H9 (cell line): Measurements from ENCODE around the gene GRIP1. TPM values are rescaled to one million over a fixed set of nuclear protein-coding genes. Genes with fewer than 3 reads are reported as not detected.

Source experiments
- DNase-seq: peaks from one replicate; pipeline ENCODE4 v3.0.0-alpha.2; 2017
- H2AFZ ChIP-seq: one replicate; pipeline ENCODE4 v1.6.1; 2013; ENCODE audit warnings: mild to moderate bottlenecking, low read length, control low read depth, moderate library complexity
- H2AK5ac ChIP-seq: 2 replicates; pipeline ENCODE4 v1.6.1; 2013; ENCODE audit warnings: low read length, control low read depth, mixed read lengths; ENCODE audit not compliant: insufficient read length
- H2BK120ac ChIP-seq: one replicate; pipeline ENCODE4 v1.6.1; 2013; ENCODE audit warnings: low read depth, mild to moderate bottlenecking, low read length, control low read depth, inconsistent platforms; ENCODE audit not compliant: poor library complexity, severe bottlenecking
- H2BK12ac ChIP-seq: 2 replicates; pipeline ENCODE4 v1.6.1; 2013; ENCODE audit warnings: low read length, control low read depth, mixed read lengths, low read depth; ENCODE audit not compliant: insufficient read length
- H2BK15ac ChIP-seq: 2 replicates; pipeline ENCODE4 v1.6.1; 2013; ENCODE audit warnings: low read depth, low read length, control low read depth
- H2BK20ac ChIP-seq: one replicate; pipeline ENCODE4 v1.6.1; 2013; ENCODE audit warnings: low read depth, mild to moderate bottlenecking, low read length, control low read depth, inconsistent platforms; ENCODE audit not compliant: poor library complexity, severe bottlenecking
- H2BK5ac ChIP-seq: 2 replicates; pipeline ENCODE4 v1.6.1; 2013; ENCODE audit warnings: low read length, control low read depth, mixed read lengths; ENCODE audit not compliant: insufficient read length
- H3K14ac ChIP-seq: 2 replicates; pipeline ENCODE4 v1.6.1; 2013; ENCODE audit warnings: low read length, control low read depth; ENCODE audit not compliant: insufficient read depth
- H3K18ac ChIP-seq: 2 replicates; pipeline ENCODE4 v1.6.1; 2013; ENCODE audit warnings: low read depth, mild to moderate bottlenecking, mixed read lengths, low read length, control low read depth; ENCODE audit not compliant: insufficient read length
- H3K23ac ChIP-seq: 2 replicates; pipeline ENCODE4 v1.6.1; 2013; ENCODE audit warnings: low read length, control low read depth, mixed read lengths, low read depth; ENCODE audit not compliant: insufficient read length
- H3K23me2 ChIP-seq: 2 replicates; pipeline ENCODE4 v1.6.1; 2013; ENCODE audit warnings: low read depth, mild to moderate bottlenecking, mixed read lengths, low read length, control low read depth; ENCODE audit not compliant: insufficient read length, poor library complexity, severe bottlenecking
- H3K27ac ChIP-seq: 2 replicates; pipeline ENCODE4 v1.5.1; 2013; ENCODE audit warnings: low read length, control low read depth, mixed read lengths, low read depth; ENCODE audit not compliant: insufficient read length
- H3K27me3 ChIP-seq: 2 replicates; pipeline ENCODE4 v1.6.1; 2013; ENCODE audit warnings: low read length, control low read depth, inconsistent platforms; ENCODE audit not compliant: insufficient read depth
- H3K4ac ChIP-seq: 2 replicates; pipeline ENCODE4 v1.6.1; 2013; ENCODE audit warnings: low read depth, mild to moderate bottlenecking, control low read depth, inconsistent platforms, low read length, moderate library complexity
- H3K4me1 ChIP-seq: 2 replicates; pipeline ENCODE4 v1.6.1; 2013; ENCODE audit warnings: low read length, control low read depth, inconsistent platforms; ENCODE audit not compliant: insufficient read depth
- H3K4me2 ChIP-seq: 2 replicates; pipeline ENCODE4 v1.6.1; 2013; ENCODE audit warnings: low read length, control low read depth, mixed read lengths; ENCODE audit not compliant: insufficient read length, insufficient read depth
- H3K56ac ChIP-seq: 2 replicates; pipeline ENCODE4 v1.6.1; 2013; ENCODE audit warnings: low read depth, mild to moderate bottlenecking, mixed read lengths, low read length, control low read depth; ENCODE audit not compliant: insufficient read length
- H3K79me1 ChIP-seq: 2 replicates; pipeline ENCODE4 v1.6.1; 2013; ENCODE audit warnings: low read depth, mild to moderate bottlenecking, moderate library complexity, low read length, control low read depth, inconsistent platforms; ENCODE audit not compliant: insufficient read depth, poor library complexity, severe bottlenecking
- H3K79me2 ChIP-seq: 2 replicates; pipeline ENCODE4 v1.6.1; 2013; ENCODE audit warnings: low read length, control low read depth, inconsistent platforms; ENCODE audit not compliant: insufficient read depth
- H3K9ac ChIP-seq: 2 replicates; pipeline ENCODE4 v1.6.1; 2013; ENCODE audit warnings: low read length, control low read depth, mixed read lengths; ENCODE audit not compliant: insufficient read length; ENCODE audit errors: extremely low read depth
- H3K9me3 ChIP-seq: one replicate; pipeline ENCODE4 v1.6.1; 2013; ENCODE audit warnings: low read depth, low read length, inconsistent platforms; ENCODE audit not compliant: control insufficient read depth
- H3T11ph ChIP-seq: one replicate; pipeline ENCODE4 v1.6.1; 2013; ENCODE audit warnings: mild to moderate bottlenecking, low read length, control low read depth, inconsistent platforms
- H4K20me1 ChIP-seq: one replicate; pipeline ENCODE4 v1.6.1; 2013; ENCODE audit not compliant: control insufficient read depth, insufficient read length, insufficient read depth
- H4K5ac ChIP-seq: 2 replicates; pipeline ENCODE4 v1.6.1; 2013; ENCODE audit warnings: low read depth, mild to moderate bottlenecking, mixed read lengths, low read length, control low read depth; ENCODE audit not compliant: insufficient read length
- H4K8ac ChIP-seq: replicated peaks from 2 replicates; pipeline ENCODE4 v1.6.1; 2013; ENCODE audit warnings: low read length, control low read depth, mixed read lengths, low read depth; ENCODE audit not compliant: insufficient read length
- H4K91ac ChIP-seq: 2 replicates; pipeline ENCODE4 v1.6.1; 2013; ENCODE audit warnings: low read depth, mild to moderate bottlenecking, moderate library complexity, mixed read lengths, low read length, control low read depth; ENCODE audit not compliant: insufficient read length
- H3K27ac Mint-ChIP-seq, 3 experiments: 2 replicates in 2 of 3; 3 replicates in 1 of 3; pipeline ENCODE4 v1.8.0; 2020 to 2021; ENCODE audit warnings: mixed read lengths in 3 of 3, mild to moderate bottlenecking in 1 of 3, moderate library complexity in 1 of 3
- H3K27me3 Mint-ChIP-seq: 2 replicates; pipeline ENCODE4 v1.8.0; 2021; ENCODE audit warnings: low read depth, mild to moderate bottlenecking, moderate library complexity, mixed read lengths
- H3K36me3 Mint-ChIP-seq, 3 experiments: 2 replicates in 2 of 3; 3 replicates in 1 of 3; pipeline ENCODE4 v1.8.0; 2020 to 2021; ENCODE audit warnings: low read depth in 3 of 3, mixed read lengths in 3 of 3; ENCODE audit not compliant: insufficient read depth in 1 of 3
- H3K4me1 Mint-ChIP-seq, 2 experiments: 2 replicates each; pipeline ENCODE4 v1.8.0; 2020; ENCODE audit warnings: mixed read lengths in 2 of 2
- H3K4me3 Mint-ChIP-seq, 2 experiments: 2 replicates in 1 of 2; 3 replicates in 1 of 2; pipeline ENCODE4 v1.8.0; 2020 to 2021; ENCODE audit warnings: mild to moderate bottlenecking in 2 of 2, mixed read lengths in 2 of 2, moderate library complexity in 1 of 2
- H3K9me3 Mint-ChIP-seq, 2 experiments: 2 replicates in 1 of 2; 3 replicates in 1 of 2; pipeline ENCODE4 v1.8.0; 2020; ENCODE audit warnings: mild to moderate bottlenecking in 2 of 2, mixed read lengths in 2 of 2, moderate library complexity in 1 of 2
- WGBS: extraction: QIAGEN DNeasy Blood & Tissue Kit; methylation state at CpG from one replicate; pipeline ENCODE4 v1.1.7; 2013; ENCODE audit warnings: missing lambda C conversion rate, low lambda C conversion rate, mixed read lengths; ENCODE audit not compliant: insufficient read length; ENCODE audit errors: extremely low coverage; 5-methylcytosine and 5-hydroxymethylcytosine counted together
- total RNA-seq: library from RNA; stranded (reverse); gene quantifications from 2 replicates; pipeline ENCODE4 v1.2.1, GENCODE V29; 2021
- TF ChIP-seq, protein P1 (sequence below): fragments of 200-600 bp; sonication (generic); conservative IDR thresholded peaks from 3 replicates; pipeline ENCODE4 v1.8.0; 2021; ENCODE audit warnings: antibody characterized with exemption, mild to moderate bottlenecking

The GRIP1 gene
- total RNA-seq, 1 experiment from 2014 or later = 19.5 TPM

GRCh38 chr12:66717036-66717673 is 38.3 kb upstream of the GRIP1 start:
- Histone ChIP-seq H3K27me3 (no peaks in the 10 kb centered on the region), H2BK120ac (no peak overlapping the region), H4K8ac (no peak overlapping the region), H3K4me1 (no peaks in the 10 kb centered on the region), H3K27ac (no peak overlapping the region), H3K9ac (no peak overlapping the region), H2BK5ac (no peak overlapping the region), H3K4ac (no peak overlapping the region), H3K79me1 (no peaks in the 10 kb centered on the region), H2BK12ac (no peak overlapping the region), H3K18ac (no peak overlapping the region), H2BK20ac (no peak overlapping the region), H2AK5ac (no peak overlapping the region), H3T11ph (no peak overlapping the region), H4K20me1 (no peaks in the 10 kb centered on the region), H3K9me3 (no peaks in the 10 kb centered on the region), H3K56ac (no peak overlapping the region), H4K91ac (no peak overlapping the region), H3K79me2 (no peaks in the 10 kb centered on the region), H3K4me2 (no peak overlapping the region), H4K5ac (no peak overlapping the region), H3K23me2 (no peaks in the 10 kb centered on the region), H2BK15ac (no peak overlapping the region), H3K23ac (no peak overlapping the region), H2AFZ (no peak overlapping the region), H3K14ac (no peak overlapping the region)
- peaks cover 0 to 4% of the 10 kb centered on the region in 2 experiments; a peak in 2 of 5 replicates for H3K9me3 Mint-ChIP-seq
- TF ChIP-seq, protein P1, sequence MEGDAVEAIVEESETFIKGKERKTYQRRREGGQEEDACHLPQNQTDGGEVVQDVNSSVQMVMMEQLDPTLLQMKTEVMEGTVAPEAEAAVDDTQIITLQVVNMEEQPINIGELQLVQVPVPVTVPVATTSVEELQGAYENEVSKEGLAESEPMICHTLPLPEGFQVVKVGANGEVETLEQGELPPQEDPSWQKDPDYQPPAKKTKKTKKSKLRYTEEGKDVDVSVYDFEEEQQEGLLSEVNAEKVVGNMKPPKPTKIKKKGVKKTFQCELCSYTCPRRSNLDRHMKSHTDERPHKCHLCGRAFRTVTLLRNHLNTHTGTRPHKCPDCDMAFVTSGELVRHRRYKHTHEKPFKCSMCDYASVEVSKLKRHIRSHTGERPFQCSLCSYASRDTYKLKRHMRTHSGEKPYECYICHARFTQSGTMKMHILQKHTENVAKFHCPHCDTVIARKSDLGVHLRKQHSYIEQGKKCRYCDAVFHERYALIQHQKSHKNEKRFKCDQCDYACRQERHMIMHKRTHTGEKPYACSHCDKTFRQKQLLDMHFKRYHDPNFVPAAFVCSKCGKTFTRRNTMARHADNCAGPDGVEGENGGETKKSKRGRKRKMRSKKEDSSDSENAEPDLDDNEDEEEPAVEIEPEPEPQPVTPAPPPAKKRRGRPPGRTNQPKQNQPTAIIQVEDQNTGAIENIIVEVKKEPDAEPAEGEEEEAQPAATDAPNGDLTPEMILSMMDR = no peak
- H3K4me1 Mint-ChIP-seq = 0 out of 4 replicates have a peak, but pooled peaks cover 0 to 3% of the 10 kb centered on the region in 2 experiments
- no peak for DNase-seq
- no peaks in the 10 kb centered on the region for H3K27me3 Mint-ChIP-seq
- no peak overlapping the region for H3K4me3 Mint-ChIP-seq
- no CpG with 5 or more reads among the region's 3 CpGs for WGBS
- H3K36me3 Mint-ChIP-seq = no peaks in the 10 kb centered on the region; a peak in 1 of 7 replicates
- H3K27ac Mint-ChIP-seq = no peak overlapping the region
